IMR-90 (cell line): ENCODE results near the gene MIER1. TPM values are rescaled to one million over a fixed set of nuclear protein-coding genes. Genes with fewer than 3 reads are reported as not detected.

ENCODE experiments used
- ATAC-seq: fragments of 200-7000 bp; cut with Tn5 transposase; 2 replicates; pipeline ENCODE4 v1.9.1; 2020; ENCODE audit warnings: low read depth, mild to moderate bottlenecking, moderate library complexity
- BruUV-seq: library from RNA; stranded (reverse); fragments of 400-500 nt; replicated peaks from 2 replicates; lab custom pipeline; 2021; lab: Mats Ljungman, UMichigan
- CTCF ChIA-PET: fragments of 300-600 bp; formaldehyde crosslinking; extraction: SDS; loops from one replicate; lab custom pipeline; 2021; ENCODE audit warnings: antibody characterized with exemption; lab: Yijun Ruan, JAX
- POLR2A ChIA-PET: fragments of 300-600 bp; sonication (Branson Sonifier 250); formaldehyde crosslinking; loops from one replicate; lab custom pipeline; 2022; ENCODE audit warnings: antibody characterized with exemption; ENCODE audit not compliant: unreplicated experiment; lab: Charles Lee
- DNase-seq: peaks from one replicate; pipeline ENCODE4 v3.0.0; 2013
- H2AFZ ChIP-seq: replicated peaks from 2 replicates; pipeline ENCODE3; 2013; ENCODE audit warnings: low read length, mild to moderate bottlenecking; ENCODE audit not compliant: poor library complexity
- H2AK5ac ChIP-seq: 2 replicates; pipeline ENCODE4 v1.6.1; 2013; ENCODE audit warnings: low read depth, low read length, inconsistent platforms
- H2AK9ac ChIP-seq: replicated peaks from 2 replicates; pipeline ENCODE3; 2013; ENCODE audit warnings: mild to moderate bottlenecking, low read depth, low read length, moderate library complexity; ENCODE audit not compliant: poor library complexity
- H2BK120ac ChIP-seq: 2 replicates; pipeline ENCODE4 v1.6.1; 2013; ENCODE audit warnings: low read depth, low read length, inconsistent platforms
- H2BK15ac ChIP-seq: 3 replicates; pipeline ENCODE4 v1.6.1; 2013; ENCODE audit warnings: low read depth, low read length, inconsistent platforms
- H2BK20ac ChIP-seq: 2 replicates; pipeline ENCODE4 v1.6.1; 2013; ENCODE audit warnings: low read depth, mild to moderate bottlenecking, inconsistent platforms, low read length, moderate library complexity
- H2BK5ac ChIP-seq: 2 replicates; pipeline ENCODE4 v1.6.1; 2013; ENCODE audit warnings: mild to moderate bottlenecking, low read depth, low read length, inconsistent platforms; ENCODE audit not compliant: poor library complexity, severe bottlenecking
- H3K14ac ChIP-seq: replicated peaks from 2 replicates; pipeline ENCODE4 v1.6.1; 2013; ENCODE audit warnings: low read depth, low read length, inconsistent platforms
- H3K18ac ChIP-seq: 2 replicates; pipeline ENCODE4 v1.6.1; 2013; ENCODE audit warnings: low read depth, low read length, control low read depth
- H3K23ac ChIP-seq: 2 replicates; pipeline ENCODE4 v1.6.1; 2013; ENCODE audit warnings: low read depth, low read length, inconsistent platforms
- H3K27ac ChIP-seq: 2 replicates; pipeline ENCODE4 v1.5.1; 2013; ENCODE audit warnings: mild to moderate bottlenecking, control low read depth, low read length; ENCODE audit not compliant: insufficient read depth
- H3K27me3 ChIP-seq: 2 replicates; pipeline ENCODE4 v1.6.1; 2013; ENCODE audit warnings: low read length; ENCODE audit not compliant: control insufficient read depth, insufficient read depth
- H3K36me3 ChIP-seq: 2 replicates; pipeline ENCODE4 v1.6.1; 2013; ENCODE audit warnings: low read length, mixed read lengths; ENCODE audit not compliant: control insufficient read depth, insufficient read depth
- H3K4ac ChIP-seq: 2 replicates; pipeline ENCODE4 v1.6.1; 2013; ENCODE audit warnings: low read depth, low read length, inconsistent platforms
- H3K4me1 ChIP-seq: 2 replicates; pipeline ENCODE4 v1.6.1; 2013; ENCODE audit warnings: low read length, mixed read lengths; ENCODE audit not compliant: control insufficient read depth, insufficient read depth
- H3K4me2 ChIP-seq: 2 replicates; pipeline ENCODE4 v1.6.1; 2013; ENCODE audit warnings: low read depth, mild to moderate bottlenecking, control low read depth, low read length, moderate library complexity
- H3K4me3 ChIP-seq: 2 replicates; pipeline ENCODE4 v1.5.1; 2013; ENCODE audit warnings: low read depth, mild to moderate bottlenecking, control low read depth, low read length, moderate library complexity; ENCODE audit not compliant: insufficient read depth
- H3K56ac ChIP-seq: 2 replicates; pipeline ENCODE4 v1.6.1; 2013; ENCODE audit warnings: low read length, inconsistent platforms; ENCODE audit not compliant: insufficient read depth; ENCODE audit errors: extremely low read depth
- H3K79me1 ChIP-seq, 2 experiments: 2 replicates each; pipeline ENCODE4 v1.6.1; 2013; ENCODE audit warnings: low read length in 2 of 2, inconsistent platforms in 1 of 2, low read depth in 1 of 2
- H3K9ac ChIP-seq: 2 replicates; pipeline ENCODE4 v1.6.1; 2013; ENCODE audit warnings: low read depth, low read length, control low read depth
- H3K9me1 ChIP-seq: 2 replicates; pipeline ENCODE4 v1.6.1; 2013; ENCODE audit warnings: low read length, inconsistent platforms; ENCODE audit not compliant: insufficient read depth
- H3K9me3 ChIP-seq: 2 replicates; pipeline ENCODE4 v1.6.1; 2013; ENCODE audit warnings: low read length; ENCODE audit not compliant: control insufficient read depth, insufficient read depth
- H4K20me1 ChIP-seq: 2 replicates; pipeline ENCODE4 v1.6.1; 2013; ENCODE audit warnings: low read length, inconsistent platforms; ENCODE audit not compliant: insufficient read depth
- H4K5ac ChIP-seq: 2 replicates; pipeline ENCODE4 v1.6.1; 2013; ENCODE audit warnings: mild to moderate bottlenecking, low read depth, low read length, control low read depth
- H4K8ac ChIP-seq, 2 experiments: 2 replicates each; pipeline ENCODE4 v1.6.1; 2013; ENCODE audit warnings: low read depth in 2 of 2, low read length in 2 of 2, control low read depth in 1 of 2, inconsistent platforms in 1 of 2
- H4K91ac ChIP-seq: 2 replicates; pipeline ENCODE4 v1.6.1; 2013; ENCODE audit warnings: low read depth, low read length, inconsistent platforms; ENCODE audit not compliant: insufficient read depth
- CEBPB ChIP-seq: IDR thresholded peaks from 2 replicates; pipeline ENCODE4 v1.6.1; 2012; ENCODE audit warnings: low read depth, low read length, improper control_type of control experiment
- CHD1 ChIP-seq: IDR thresholded peaks from 2 replicates; pipeline ENCODE4 v1.6.1; 2012; ENCODE audit warnings: low read depth, low read length, improper control_type of control experiment
- FOS ChIP-seq: fragments of 150-350 bp; IDR thresholded peaks from 2 replicates; pipeline ENCODE4 v1.6.1; 2016; ENCODE audit warnings: low read depth, low read length
- MAFK ChIP-seq: IDR thresholded peaks from 2 replicates; pipeline ENCODE4 v1.6.1; 2012; ENCODE audit warnings: low read depth, low read length, improper control_type of control experiment
- MAZ ChIP-seq: IDR thresholded peaks from 2 replicates; pipeline ENCODE4 v1.6.1; 2012; ENCODE audit warnings: low read depth, mild to moderate bottlenecking, low read length, improper control_type of control experiment, moderate library complexity, borderline replicate concordance
- NFE2L2 ChIP-seq: fragments of 150-350 bp; IDR thresholded peaks from 2 replicates; pipeline ENCODE4 v1.6.1; 2016; ENCODE audit warnings: low read depth, mild to moderate bottlenecking, low read length
- RAD21 ChIP-seq: IDR thresholded peaks from 2 replicates; pipeline ENCODE4 v1.6.1; 2012; ENCODE audit warnings: low read length, improper control_type of control experiment
- RFX5 ChIP-seq: IDR thresholded peaks from 2 replicates; pipeline ENCODE4 v1.8.0; 2012; ENCODE audit warnings: low read depth, mild to moderate bottlenecking, low read length, moderate library complexity
- dilution Hi-C: fragments of 300-500 bp; cut with HindIII; formaldehyde crosslinking; loops from one replicate; pipeline ENCODE4 v1.14.3; 2018; ENCODE audit warnings: low sequenced_read_pairs; ENCODE audit not compliant: unreplicated experiment
- in situ Hi-C: fragments of 300-500 bp; cut with MboI; formaldehyde crosslinking; loops from 3 replicates; pipeline ENCODE4 v1.14.3; 2019; ENCODE audit warnings: low sequenced_read_pairs, inconsistent platforms, mixed read lengths
- intact Hi-C: fragments of 100-400 bp; cut with micrococcal nuclease; formaldehyde crosslinking; loops from 2 replicates; pipeline ENCODE4 v1.10.0; 2022
- polyA plus RNA-seq, 3 experiments: library from polyadenylated mRNA; depleted of rRNA; stranded (reverse); fragments of >200 nt; gene quantifications; 2 replicates each; pipeline ENCODE4 v1.2.3, GENCODE V29; 2012; ENCODE audit warnings: low replicate concordance in 1 of 3
- total RNA-seq: library from RNA; depleted of rRNA; stranded (reverse); fragments of >200 nt; gene quantifications from 2 replicates; pipeline ENCODE4 v1.2.3, GENCODE V29; 2012

MIER1 gene
- total and polyA plus RNA-seq, 2 of the 4 experiments (the other 2 are of a cell fraction) = 5.0 to 11.5 TPM

DNA sequence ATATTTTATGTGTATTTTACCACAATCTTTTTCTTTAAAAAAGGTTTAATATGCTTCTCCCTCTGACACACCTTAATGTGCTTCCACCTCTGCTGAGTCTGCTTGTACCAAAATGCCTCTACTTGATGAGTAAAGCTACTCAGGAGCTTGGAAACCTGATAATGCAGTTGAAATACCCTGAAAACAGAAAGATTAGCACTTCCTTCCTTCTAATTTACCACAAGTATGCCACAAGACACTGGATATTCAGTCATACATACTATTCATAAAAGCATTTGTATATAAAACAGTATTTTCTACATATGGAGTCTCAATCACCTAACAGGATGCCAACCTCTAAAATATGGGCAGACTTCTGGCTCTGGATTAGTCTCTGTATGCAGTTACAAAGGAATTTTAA, 74.2 kb downstream of the MIER1 start:
- intact Hi-C loops (loop anchor here (5.0 kb wide), 2 partner anchors 232 to 503 kb away; no protein-coding TSS in a partner anchor), in situ Hi-C loops (loop anchor here (5.0 kb wide), 1 partner anchor 148 kb away; no protein-coding TSS in a partner anchor), dilution Hi-C loops (no loop called here)
- Histone ChIP-seq H3K4me1 (no peaks in the 10 kb centered on the region), H3K14ac (no peak overlapping the region), H2AK5ac (no peak overlapping the region), H3K36me3 (peaks cover 18% of the 10 kb centered on the region), H3K9ac (no peak overlapping the region), H2AK9ac (no peak overlapping the region), H3K9me3 (no peaks in the 10 kb centered on the region), H3K56ac (no peak overlapping the region), H3K4me2 (no peak overlapping the region), H2BK120ac (no peak overlapping the region), H2BK15ac (no peak overlapping the region), H3K27me3 (no peaks in the 10 kb centered on the region), H3K18ac (no peak overlapping the region), H3K4me3 (no peak overlapping the region), H3K9me1 (peaks cover 3% of the 10 kb centered on the region), H3K79me1 (peaks cover 5 to 27% of the 10 kb centered on the region in 2 experiments; a peak in 3 of 4 replicates), H4K91ac (no peak overlapping the region), H4K8ac (no peak overlapping the region), H2AFZ (no peak overlapping the region), H3K4ac (no peak overlapping the region), H3K27ac (no peak overlapping the region), H2BK5ac (no peak overlapping the region), H2BK20ac (no peak overlapping the region), H4K5ac (no peak overlapping the region), H3K23ac (no peak overlapping the region), H4K20me1 (no peaks in the 10 kb centered on the region)
- ChIA-PET POLR2A (no interaction called here), CTCF (interaction anchor here (0.6 to 1.1 kb wide), 2 partner anchors 40 to 150 kb away, joined by 6 to 7 read pairs; no protein-coding TSS in a partner anchor)
- no TSS peak for BruUV-seq
- DNase-seq (peak; percentile 38), ATAC-seq (no peak)
- no peak for TF ChIP-seq NFE2L2
- TF ChIP-seq MAZ = no peak
- TF ChIP-seq CEBPB = no peak
- no peak for TF ChIP-seq CHD1
- TF ChIP-seq RFX5 = no peak
- TF ChIP-seq MAFK = no peak
- no peak for TF ChIP-seq FOS
- TF ChIP-seq RAD21 = no peak
